ENCODE data around the gene LHX3. TPM values are rescaled to one million over a fixed set of nuclear protein-coding genes. Genes with fewer than 3 reads are reported as not detected.

LHX3 gene
- total RNA-seq, 1 experiment from 2014 or later = 0.22 TPM

DNA sequence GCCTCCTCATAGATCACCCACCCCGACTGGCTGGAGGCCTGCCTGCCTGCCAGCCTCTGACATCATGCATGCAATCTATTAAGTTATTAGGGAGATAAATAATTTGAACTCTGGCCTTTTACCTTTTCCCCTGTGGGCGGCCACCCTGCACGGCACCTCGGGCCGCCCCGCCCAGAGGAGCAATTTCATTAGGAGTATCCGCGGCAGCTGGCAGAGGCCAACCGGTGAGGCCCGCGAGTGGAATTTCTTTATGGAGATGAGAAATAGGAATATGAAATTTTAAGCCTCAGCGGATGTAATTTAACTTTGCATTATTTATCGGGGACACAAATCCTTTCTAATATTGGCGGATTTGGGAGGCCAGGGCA, 22.5 kb downstream of the LHX3 start:
- Histone ChIP-seq H3K4me1 (replicated peaks; ENCODE audit: insufficient read depth) (no peaks in the 10 kb centered on the region), H3K79me2 (ENCODE audit: low read depth) (no peaks in the 10 kb centered on the region), H4K20me1 (ENCODE audit: insufficient read depth) (no peaks in the 10 kb centered on the region), H3K4me3 (no peak overlapping the region), H3K36me3 (ENCODE audit: low read depth) (no peaks in the 10 kb centered on the region), H2AFZ (no peak overlapping the region), H3K9me3 (ENCODE audit: insufficient read depth, low read depth) (no peaks in the 10 kb centered on the region), H3F3A (ENCODE audit: insufficient read depth, low read depth) (no peaks in the 10 kb centered on the region), H3K4me2 (no peak overlapping the region), H3K27me3 (ENCODE audit: insufficient read depth, low read depth) (peaks cover 57% of the 10 kb centered on the region), H3K9me2 (ENCODE audit: insufficient read depth) (no peaks in the 10 kb centered on the region), H3K27ac (no peak overlapping the region)
- no peak for DNase-seq
- TF ChIP-seq EZH2 (IDR thresholded peaks at IDR 0.05; ENCODE audit: low read depth) (no peak), CTCF (conservative IDR thresholded peaks at IDR 0.05) (no peak)
- intact Hi-C loops (cut with micrococcal nuclease; ENCODE audit: unreplicated experiment) = no loop called here
- CTCF ChIA-PET = no interaction called here
- POLR2A ChIA-PET (ENCODE audit: unreplicated experiment) = no interaction called here
- no TSS peak for BruUV-seq (replicated peaks)

DNA sequence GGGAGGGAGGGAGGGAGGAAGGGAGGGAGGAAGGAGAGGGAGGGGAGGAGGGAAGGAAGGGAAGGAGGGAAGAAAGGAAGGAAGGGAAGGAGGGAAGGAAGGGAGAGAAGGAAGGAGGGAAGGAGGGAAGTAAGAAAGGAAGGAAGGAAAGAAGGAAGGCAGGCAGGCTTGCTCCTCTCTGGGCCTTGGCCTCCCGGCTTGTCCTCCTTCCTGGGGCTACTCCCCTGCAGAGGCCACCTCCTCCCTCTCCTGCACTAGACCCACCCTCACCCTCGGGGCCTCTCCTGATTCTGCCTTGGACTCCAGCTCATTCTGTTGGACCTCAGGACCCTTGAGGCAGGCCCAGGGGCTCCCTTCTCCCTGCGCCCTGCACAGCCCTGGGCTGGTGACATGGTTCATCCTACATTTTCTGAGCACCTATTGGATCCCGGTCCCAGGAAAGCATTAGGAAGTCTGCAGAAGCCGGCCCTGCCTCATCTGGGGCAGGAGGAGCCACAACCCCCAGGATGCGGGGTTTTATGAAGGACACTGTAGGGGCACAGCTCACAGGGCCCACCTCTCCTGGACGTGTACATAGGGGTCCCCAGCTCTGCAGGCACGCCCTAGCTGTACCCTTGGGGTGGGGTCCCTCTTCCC, 23.0 kb downstream of the LHX3 start:
- no peak for DNase-seq
- no peaks in the 10 kb centered on the region for H3K9me2 ChIP-seq (ENCODE audit: insufficient read depth)
- H3K9me3 ChIP-seq (ENCODE audit: insufficient read depth, low read depth) = no peaks in the 10 kb centered on the region
- no peak overlapping the region for H3K27ac ChIP-seq
- ChIA-PET CTCF (no interaction called here), POLR2A (ENCODE audit: unreplicated experiment) (no interaction called here)
- no peaks in the 10 kb centered on the region for H4K20me1 ChIP-seq (ENCODE audit: insufficient read depth)
- intact Hi-C loops (cut with micrococcal nuclease; ENCODE audit: unreplicated experiment) = no loop called here
- no peak overlapping the region for H3K4me3 ChIP-seq
- H3K36me3 ChIP-seq (ENCODE audit: low read depth) = no peaks in the 10 kb centered on the region
- no peak overlapping the region for H2AFZ ChIP-seq
- peaks cover 57% of the 10 kb centered on the region for H3K27me3 ChIP-seq (ENCODE audit: insufficient read depth, low read depth)
- H3K4me2 ChIP-seq = no peak overlapping the region
- H3F3A ChIP-seq (ENCODE audit: insufficient read depth, low read depth) = no peaks in the 10 kb centered on the region
- no peaks in the 10 kb centered on the region for H3K79me2 ChIP-seq (ENCODE audit: low read depth)
- no TSS peak for BruUV-seq (replicated peaks)
- TF ChIP-seq CTCF (conservative IDR thresholded peaks at IDR 0.05) (no peak), EZH2 (IDR thresholded peaks at IDR 0.05; ENCODE audit: low read depth) (no peak)
- H3K4me1 ChIP-seq (replicated peaks; ENCODE audit: insufficient read depth) = no peaks in the 10 kb centered on the region

DNA sequence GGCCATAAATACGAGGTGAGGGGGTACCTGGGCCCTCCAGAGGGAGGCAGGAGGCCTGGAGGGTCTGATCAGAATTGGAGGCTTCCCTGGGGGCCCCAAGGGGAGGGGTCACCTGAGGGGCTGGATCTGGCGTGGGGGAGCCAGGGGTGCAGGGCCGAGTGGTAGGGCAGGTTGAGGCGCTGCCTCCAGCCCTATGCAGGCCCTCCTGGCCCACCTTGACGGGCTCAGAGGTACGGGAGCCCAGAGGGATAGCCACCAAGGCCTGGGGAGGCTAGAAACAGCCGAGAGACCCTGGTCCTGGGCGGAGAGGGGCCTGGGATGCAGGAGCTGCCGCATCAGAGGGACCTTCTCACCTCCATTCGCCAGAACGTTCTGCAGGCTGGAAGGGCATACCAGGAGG, 24.3 kb downstream of the LHX3 start:
- no peak for TF ChIP-seq EZH2 (IDR thresholded peaks at IDR 0.05; ENCODE audit: low read depth)
- TF ChIP-seq CTCF (conservative IDR thresholded peaks at IDR 0.05) = no peak
- CTCF ChIA-PET = no interaction called here
- Histone ChIP-seq H3K27me3 (ENCODE audit: insufficient read depth, low read depth) (peaks cover 51% of the 10 kb centered on the region), H3K27ac (no peak overlapping the region), H3K79me2 (ENCODE audit: low read depth) (no peaks in the 10 kb centered on the region), H4K20me1 (ENCODE audit: insufficient read depth) (no peaks in the 10 kb centered on the region), H3K4me2 (no peak overlapping the region), H3K4me1 (replicated peaks; ENCODE audit: insufficient read depth) (no peaks in the 10 kb centered on the region), H3K4me3 (no peak overlapping the region), H3K36me3 (ENCODE audit: low read depth) (no peaks in the 10 kb centered on the region), H3K9me2 (ENCODE audit: insufficient read depth) (no peaks in the 10 kb centered on the region), H3K9me3 (ENCODE audit: insufficient read depth, low read depth) (no peaks in the 10 kb centered on the region), H2AFZ (no peak overlapping the region), H3F3A (ENCODE audit: insufficient read depth, low read depth) (no peaks in the 10 kb centered on the region)
- intact Hi-C loops (cut with micrococcal nuclease; ENCODE audit: unreplicated experiment) = no loop called here
- no peak for DNase-seq
- no TSS peak for BruUV-seq (replicated peaks)
- POLR2A ChIA-PET (ENCODE audit: unreplicated experiment) = no interaction called here

Data from PC-9 (cell line).